Measurements from ENCODE around the gene KRT74. TPM values are rescaled to one million over a fixed set of nuclear protein-coding genes. Genes with fewer than 3 reads are reported as not detected.

The KRT74 gene
- total RNA-seq, 1 donor from 2014 or later = not detected

- TF ChIP-seq, protein P1, sequence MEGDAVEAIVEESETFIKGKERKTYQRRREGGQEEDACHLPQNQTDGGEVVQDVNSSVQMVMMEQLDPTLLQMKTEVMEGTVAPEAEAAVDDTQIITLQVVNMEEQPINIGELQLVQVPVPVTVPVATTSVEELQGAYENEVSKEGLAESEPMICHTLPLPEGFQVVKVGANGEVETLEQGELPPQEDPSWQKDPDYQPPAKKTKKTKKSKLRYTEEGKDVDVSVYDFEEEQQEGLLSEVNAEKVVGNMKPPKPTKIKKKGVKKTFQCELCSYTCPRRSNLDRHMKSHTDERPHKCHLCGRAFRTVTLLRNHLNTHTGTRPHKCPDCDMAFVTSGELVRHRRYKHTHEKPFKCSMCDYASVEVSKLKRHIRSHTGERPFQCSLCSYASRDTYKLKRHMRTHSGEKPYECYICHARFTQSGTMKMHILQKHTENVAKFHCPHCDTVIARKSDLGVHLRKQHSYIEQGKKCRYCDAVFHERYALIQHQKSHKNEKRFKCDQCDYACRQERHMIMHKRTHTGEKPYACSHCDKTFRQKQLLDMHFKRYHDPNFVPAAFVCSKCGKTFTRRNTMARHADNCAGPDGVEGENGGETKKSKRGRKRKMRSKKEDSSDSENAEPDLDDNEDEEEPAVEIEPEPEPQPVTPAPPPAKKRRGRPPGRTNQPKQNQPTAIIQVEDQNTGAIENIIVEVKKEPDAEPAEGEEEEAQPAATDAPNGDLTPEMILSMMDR (IDR thresholded peaks at IDR 0.05; ENCODE audit: unreplicated experiment) = no peak
- Mint-ChIP-seq H3K9me3 (ENCODE audit: low read depth) (no peaks in the 10 kb centered on the region), H3K36me3 (ENCODE audit: insufficient read depth) (no peaks in the 10 kb centered on the region), H3K27ac (no peak overlapping the region), H3K27me3 (peaks cover 27% of the 10 kb centered on the region), H3K4me1 (ENCODE audit: low read depth) (no peaks in the 10 kb centered on the region), H3K4me3 (ENCODE audit: low read depth) (no peak overlapping the region)
- no peak for DNase-seq (ENCODE audit: low spot score, unreplicated experiment)
Observed at GRCh38 chr12:52541709-52542108, 31.9 kb downstream of the KRT74 start.

GRCh38 chr12:52540531-52540930 lies 33.1 kb downstream of the KRT74 start:
- H3K27ac Mint-ChIP-seq = no peak overlapping the region
- DNase-seq (ENCODE audit: low spot score, unreplicated experiment) = no peak
- TF ChIP-seq, protein P1 (IDR thresholded peaks at IDR 0.05; ENCODE audit: unreplicated experiment) = no peak

DNA sequence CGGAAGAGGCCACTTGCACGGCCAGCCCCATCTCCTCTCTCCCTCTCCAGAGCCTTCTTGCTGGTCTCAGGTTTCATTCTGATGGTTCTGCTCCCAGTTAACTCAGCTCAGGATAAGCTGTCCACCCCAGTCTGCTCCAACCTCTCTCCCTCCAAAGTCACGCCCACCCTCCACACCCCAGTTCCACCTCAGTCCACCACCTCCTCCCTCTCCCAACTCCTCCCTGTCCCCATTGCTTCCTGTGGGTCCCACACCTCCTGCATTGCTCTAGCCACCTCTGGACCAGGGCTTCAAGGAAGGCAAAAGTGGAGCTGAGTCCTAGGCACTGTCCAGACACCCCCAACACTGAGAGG lies 33.8 kb downstream of the KRT74 start:
- Mint-ChIP-seq H3K4me1 (ENCODE audit: low read depth) (no peaks in the 10 kb centered on the region), H3K9me3 (ENCODE audit: low read depth) (no peaks in the 10 kb centered on the region), H3K4me3 (ENCODE audit: low read depth) (no peak overlapping the region), H3K27ac (no peak overlapping the region), H3K27me3 (peaks cover 13% of the 10 kb centered on the region), H3K36me3 (ENCODE audit: insufficient read depth) (no peaks in the 10 kb centered on the region)
- TF ChIP-seq, protein P1 (IDR thresholded peaks at IDR 0.05; ENCODE audit: unreplicated experiment) = no peak
- DNase-seq (ENCODE audit: low spot score, unreplicated experiment) = no peak

More at GRCh38 chr12:52540531-52540930, 33.1 kb downstream of the KRT74 start:
- Mint-ChIP-seq H3K4me1 (ENCODE audit: low read depth) (no peaks in the 10 kb centered on the region), H3K36me3 (ENCODE audit: insufficient read depth) (no peaks in the 10 kb centered on the region), H3K4me3 (ENCODE audit: low read depth) (no peak overlapping the region), H3K9me3 (ENCODE audit: low read depth) (no peaks in the 10 kb centered on the region), H3K27me3 (peaks cover 19% of the 10 kb centered on the region)

DNA sequence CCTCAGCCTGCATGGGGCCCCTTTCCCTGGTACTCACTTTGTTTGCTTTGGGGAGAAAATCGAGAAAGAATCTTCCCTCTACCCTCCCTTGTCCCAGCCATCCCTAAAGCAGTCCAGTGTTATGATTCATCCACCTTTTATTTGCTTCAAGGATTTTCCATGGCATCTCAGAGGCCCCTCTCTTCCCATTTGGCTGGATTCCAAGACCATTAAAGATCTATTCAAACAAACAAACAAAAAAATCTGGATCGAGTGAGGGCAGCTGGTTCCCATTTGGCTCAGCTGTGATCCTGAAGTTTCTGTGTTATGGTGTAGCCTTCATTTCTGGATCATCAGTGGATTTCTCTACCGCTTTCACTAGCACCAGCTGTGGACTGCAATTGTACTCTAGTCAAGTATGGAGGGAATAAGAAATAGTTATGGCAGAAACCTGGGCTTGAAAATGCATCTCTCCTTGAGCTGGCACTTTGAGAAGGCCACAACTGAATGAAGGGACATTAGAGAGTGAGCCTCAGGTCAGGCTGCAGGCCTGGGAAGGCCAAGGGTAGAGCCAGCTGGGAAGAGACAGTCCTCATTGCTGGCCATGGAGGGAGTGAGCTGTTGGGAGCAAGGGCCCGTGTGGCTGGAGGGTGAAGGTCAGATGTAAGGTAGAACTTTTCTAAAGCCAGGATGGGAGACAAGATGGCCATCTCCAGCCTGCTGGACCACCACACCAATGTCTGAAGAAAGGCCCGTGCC lies 34.4 kb downstream of the KRT74 start:
- Mint-ChIP-seq H3K27ac (no peak overlapping the region), H3K27me3 (peaks cover 12% of the 10 kb centered on the region), H3K9me3 (ENCODE audit: low read depth) (no peaks in the 10 kb centered on the region), H3K4me3 (ENCODE audit: low read depth) (no peak overlapping the region), H3K36me3 (ENCODE audit: insufficient read depth) (no peaks in the 10 kb centered on the region), H3K4me1 (ENCODE audit: low read depth) (no peaks in the 10 kb centered on the region)
- DNase-seq (ENCODE audit: low spot score, unreplicated experiment) = no peak
- TF ChIP-seq, protein P1 (IDR thresholded peaks at IDR 0.05; ENCODE audit: unreplicated experiment) = no peak

GRCh38 chr12:52537101-52537500 lies 36.5 kb downstream of the KRT74 start:
- no peaks in the 10 kb centered on the region for H3K4me1 Mint-ChIP-seq (ENCODE audit: low read depth)
- no peak overlapping the region for H3K4me3 Mint-ChIP-seq (ENCODE audit: low read depth)
- H3K27me3 Mint-ChIP-seq = peaks cover 16% of the 10 kb centered on the region
- no peaks in the 10 kb centered on the region for H3K36me3 Mint-ChIP-seq (ENCODE audit: insufficient read depth)
- H3K27ac Mint-ChIP-seq = no peak overlapping the region
- TF ChIP-seq, protein P1 (IDR thresholded peaks at IDR 0.05; ENCODE audit: unreplicated experiment) = no peak
- no peak for DNase-seq (ENCODE audit: low spot score, unreplicated experiment)
- H3K9me3 Mint-ChIP-seq (ENCODE audit: low read depth) = no peaks in the 10 kb centered on the region

All from progenitor cell of endocrine pancreas (in vitro differentiated cells).